ENCODE data around the gene GPR21.

- TF ChIP-seq CTCF (IDR thresholded peaks at IDR 0.05), result no peak
- no peak for TF ChIP-seq POLR2A (IDR thresholded peaks at IDR 0.05)
Measured at GRCh38 chr9:123031963-123032362, 1.5 kb upstream of the GPR21 start.
